PC-9 (cell line): ENCODE results near the gene ROPN1B.

Experiments used
- CTCF ChIP-seq: fragments of 200-600 bp; sonication (generic); conservative IDR thresholded peaks from 2 replicates; pipeline ENCODE4 v1.6.1; 2017; ENCODE audit warnings: mixed run types, antibody characterized with exemption, mild to moderate bottlenecking, moderate library complexity
- EZH2 ChIP-seq: fragments of 200-600 bp; sonication (generic); IDR thresholded peaks from 2 replicates; pipeline ENCODE4 v1.8.0; 2017; ENCODE audit warnings: antibody characterized with exemption, low read depth

GRCh38 chr3:126021224-126021623 lies 52.2 kb downstream of the ROPN1B start:
- TF ChIP-seq EZH2 (no peak), CTCF (no peak)
